GM23338 (cell line): ENCODE measurements around the gene RCOR3. TPM values are rescaled to one million over a fixed set of nuclear protein-coding genes. Genes with fewer than 3 reads are reported as not detected.

Experiments
- ATAC-seq: fragments of 200-7000 bp; cut with Tn5 transposase; 3 replicates; pipeline ENCODE4 v1.9.1; 2020
- DNase-seq: peaks from one replicate; pipeline ENCODE4 v3.0.0-alpha.2; 2015; ENCODE audit warnings: low spot score
- H2AFZ ChIP-seq: fragments of 200-600 bp; sonication (generic); 2 replicates; pipeline ENCODE4 v1.8.0; 2016; ENCODE audit warnings: antibody characterized with exemption, mild to moderate bottlenecking, moderate library complexity
- H3F3A ChIP-seq: fragments of 200-600 bp; sonication (generic); replicated peaks from 2 replicates; pipeline ENCODE4 v1.8.0; 2017; ENCODE audit warnings: antibody characterized with exemption, mixed run types, low read depth
- H3K27ac ChIP-seq: fragments of 200-600 bp; sonication (generic); 2 replicates; pipeline ENCODE4 v1.6.1; 2016; ENCODE audit warnings: low read depth
- H3K27me3 ChIP-seq: fragments of 200-600 bp; sonication (generic); 2 replicates; pipeline ENCODE4 v1.8.0; 2016; ENCODE audit warnings: mild to moderate bottlenecking, mixed run types, moderate library complexity; ENCODE audit not compliant: insufficient read depth
- H3K36me3 ChIP-seq: fragments of 200-600 bp; sonication (generic); 2 replicates; pipeline ENCODE4 v1.8.0; 2016; ENCODE audit warnings: mild to moderate bottlenecking; ENCODE audit not compliant: insufficient read depth
- H3K4me1 ChIP-seq: fragments of 200-600 bp; sonication (generic); 2 replicates; pipeline ENCODE4 v1.8.0; 2016; ENCODE audit warnings: mild to moderate bottlenecking, moderate library complexity; ENCODE audit not compliant: insufficient read depth
- H3K4me2 ChIP-seq: fragments of 200-600 bp; sonication (generic); 2 replicates; pipeline ENCODE4 v1.7.1; 2017; ENCODE audit warnings: mixed run types
- H3K4me3 ChIP-seq: fragments of 200-600 bp; sonication (generic); 2 replicates; pipeline ENCODE4 v1.6.1; 2016; ENCODE audit warnings: mixed run types
- H3K79me2 ChIP-seq: fragments of 200-600 bp; sonication (generic); replicated peaks from 2 replicates; pipeline ENCODE4 v1.8.0; 2017; ENCODE audit warnings: mild to moderate bottlenecking; ENCODE audit not compliant: insufficient read depth
- H3K9me2 ChIP-seq: fragments of 200-600 bp; sonication (generic); 2 replicates; pipeline ENCODE4 v1.8.0; 2017; ENCODE audit not compliant: insufficient read depth
- H4K20me1 ChIP-seq: fragments of 200-600 bp; sonication (generic); replicated peaks from 2 replicates; pipeline ENCODE4 v1.8.0; 2017; ENCODE audit warnings: mild to moderate bottlenecking; ENCODE audit not compliant: insufficient read depth
- H3K27ac Mint-ChIP-seq: 2 replicates; pipeline ENCODE4 v1.8.0; 2020; ENCODE audit warnings: inconsistent platforms, mild to moderate bottlenecking, moderate library complexity, mixed read lengths
- H3K27me3 Mint-ChIP-seq: 3 replicates; pipeline ENCODE4 v1.8.0; 2022; ENCODE audit warnings: low read depth, mild to moderate bottlenecking, moderate library complexity, mixed read lengths, inconsistent platforms; ENCODE audit not compliant: insufficient read depth, poor library complexity
- H3K36me3 Mint-ChIP-seq: 3 replicates; pipeline ENCODE4 v1.8.0; 2021; ENCODE audit warnings: low read depth, mild to moderate bottlenecking, inconsistent platforms, moderate library complexity, mixed read lengths
- H3K4me1 Mint-ChIP-seq: 3 replicates; pipeline ENCODE4 v1.8.0; 2020; ENCODE audit warnings: mild to moderate bottlenecking, inconsistent platforms, mixed read lengths
- H3K4me3 Mint-ChIP-seq: 3 replicates; pipeline ENCODE4 v1.8.0; 2021; ENCODE audit warnings: moderate library complexity, mild to moderate bottlenecking, inconsistent platforms, mixed read lengths
- H3K9me3 Mint-ChIP-seq: 3 replicates; pipeline ENCODE4 v1.8.0; 2020; ENCODE audit warnings: moderate library complexity, mild to moderate bottlenecking, inconsistent platforms, mixed read lengths
- EZH2 ChIP-seq: fragments of 200-600 bp; sonication (generic); IDR thresholded peaks from one replicate; pipeline ENCODE4 v1.8.0; 2017; ENCODE audit warnings: antibody characterized with exemption, mild to moderate bottlenecking, low read depth; ENCODE audit not compliant: unreplicated experiment
- EZH2phosphoT487 ChIP-seq: fragments of 200-600 bp; sonication (generic); IDR thresholded peaks from one replicate; pipeline ENCODE4 v1.8.1; 2018; ENCODE audit warnings: antibody characterized with exemption; ENCODE audit not compliant: unreplicated experiment
- JUNB ChIP-seq: IDR thresholded peaks from one replicate; pipeline ENCODE4 v1.6.1; 2016; ENCODE audit warnings: antibody characterized with exemption; ENCODE audit not compliant: unreplicated experiment
- NANOG ChIP-seq: IDR thresholded peaks from 2 replicates; pipeline ENCODE4 v1.6.1; 2016; ENCODE audit warnings: antibody characterized with exemption, borderline replicate concordance
- STAT1 ChIP-seq: IDR thresholded peaks from one replicate; pipeline ENCODE4 v1.6.1; 2016; ENCODE audit warnings: antibody characterized with exemption; ENCODE audit not compliant: unreplicated experiment
- ZNF114 ChIP-seq: fragments of 250-450 bp; sonication (Bioruptor Pico); IDR thresholded peaks from 2 replicates; pipeline ENCODE4 v1.5.0; 2020; ENCODE audit warnings: mild to moderate bottlenecking, moderate library complexity
- ZNF331 ChIP-seq: fragments of 250-450 bp; sonication (Bioruptor Pico); IDR thresholded peaks from 2 replicates; pipeline ENCODE4 v1.5.0; 2020; ENCODE audit warnings: low read depth, mild to moderate bottlenecking, moderate library complexity
- polyA plus RNA-seq: library from polyadenylated mRNA; unstranded; fragments of >200 nt; fragmentation: Nextera tagmentation; extraction: Ambion mirVana; gene quantifications from 2 replicates; pipeline ENCODE4 v1.2.1, GENCODE V29; 2016
- total RNA-seq: library from RNA; depleted of rRNA; stranded (reverse); fragments of >200 nt; shearing (Covaris generic); gene quantifications from 2 replicates; pipeline ENCODE4 v1.2.3, GENCODE V29; 2014
- TF ChIP-seq, protein P1 (sequence below): IDR thresholded peaks from one replicate; pipeline ENCODE4 v1.6.1; 2018; ENCODE audit warnings: antibody characterized with exemption; ENCODE audit not compliant: unreplicated experiment
- TF ChIP-seq, protein P2 (sequence below): IDR thresholded peaks from 2 replicates; pipeline ENCODE4 v1.6.1; 2016; ENCODE audit warnings: antibody characterized with exemption
- TF ChIP-seq, protein P3 (sequence below), 2 experiments: fragments of 200-600 bp in 1 of 2; sonication (generic) in 1 of 2; conservative IDR thresholded peaks; 2 replicates each; pipeline versions ENCODE4 v1.5.1 to v1.6.1; 2016 to 2017; ENCODE audit warnings: antibody characterized with exemption in 2 of 2, low read depth in 2 of 2, mild to moderate bottlenecking in 2 of 2, moderate library complexity in 1 of 2
- TF ChIP-seq, protein P4 (sequence below): fragments of 250-450 bp; sonication (Bioruptor Pico); IDR thresholded peaks from 2 replicates; pipeline ENCODE4 v1.5.0; 2020; ENCODE audit warnings: mild to moderate bottlenecking, moderate library complexity

RCOR3 gene
- total and polyA plus RNA-seq, 2 experiments from 2014 or later, result 19.4 to 26.2 TPM

DNA sequence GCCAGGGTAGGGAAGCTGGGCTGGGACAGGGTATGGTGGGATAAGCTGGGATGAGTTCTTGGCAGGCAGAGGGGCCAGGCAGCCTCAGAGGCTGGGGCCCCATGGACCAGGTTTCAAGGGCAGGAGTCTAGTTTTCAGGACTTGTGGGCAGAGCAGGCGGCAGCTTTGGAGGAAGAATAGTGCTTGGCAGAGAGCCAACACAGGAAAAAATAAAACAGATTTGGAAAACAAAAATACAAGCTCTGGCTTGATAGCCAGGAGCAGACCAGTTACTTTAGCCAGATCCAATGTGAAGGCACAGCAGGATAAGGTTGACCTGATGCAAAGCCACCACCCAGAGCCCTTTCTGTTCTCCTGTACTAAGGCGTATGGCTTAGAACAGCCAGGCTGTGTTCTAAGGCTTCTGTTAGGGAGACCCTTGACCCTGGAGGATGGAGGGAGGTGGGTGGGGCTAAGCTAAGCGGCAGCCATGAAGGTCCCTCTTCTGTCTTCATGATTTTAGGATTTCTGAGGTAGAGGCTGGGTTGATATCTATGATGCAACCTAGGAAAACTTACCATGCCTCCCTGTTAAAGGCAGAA is 73.0 kb downstream of the RCOR3 start:
- DNase-seq (no peak), ATAC-seq (no peak)
- TF ChIP-seq NANOG, result no peak
- no peak for TF ChIP-seq ZNF114
- no peak for TF ChIP-seq ZNF331
- TF ChIP-seq, protein P1, sequence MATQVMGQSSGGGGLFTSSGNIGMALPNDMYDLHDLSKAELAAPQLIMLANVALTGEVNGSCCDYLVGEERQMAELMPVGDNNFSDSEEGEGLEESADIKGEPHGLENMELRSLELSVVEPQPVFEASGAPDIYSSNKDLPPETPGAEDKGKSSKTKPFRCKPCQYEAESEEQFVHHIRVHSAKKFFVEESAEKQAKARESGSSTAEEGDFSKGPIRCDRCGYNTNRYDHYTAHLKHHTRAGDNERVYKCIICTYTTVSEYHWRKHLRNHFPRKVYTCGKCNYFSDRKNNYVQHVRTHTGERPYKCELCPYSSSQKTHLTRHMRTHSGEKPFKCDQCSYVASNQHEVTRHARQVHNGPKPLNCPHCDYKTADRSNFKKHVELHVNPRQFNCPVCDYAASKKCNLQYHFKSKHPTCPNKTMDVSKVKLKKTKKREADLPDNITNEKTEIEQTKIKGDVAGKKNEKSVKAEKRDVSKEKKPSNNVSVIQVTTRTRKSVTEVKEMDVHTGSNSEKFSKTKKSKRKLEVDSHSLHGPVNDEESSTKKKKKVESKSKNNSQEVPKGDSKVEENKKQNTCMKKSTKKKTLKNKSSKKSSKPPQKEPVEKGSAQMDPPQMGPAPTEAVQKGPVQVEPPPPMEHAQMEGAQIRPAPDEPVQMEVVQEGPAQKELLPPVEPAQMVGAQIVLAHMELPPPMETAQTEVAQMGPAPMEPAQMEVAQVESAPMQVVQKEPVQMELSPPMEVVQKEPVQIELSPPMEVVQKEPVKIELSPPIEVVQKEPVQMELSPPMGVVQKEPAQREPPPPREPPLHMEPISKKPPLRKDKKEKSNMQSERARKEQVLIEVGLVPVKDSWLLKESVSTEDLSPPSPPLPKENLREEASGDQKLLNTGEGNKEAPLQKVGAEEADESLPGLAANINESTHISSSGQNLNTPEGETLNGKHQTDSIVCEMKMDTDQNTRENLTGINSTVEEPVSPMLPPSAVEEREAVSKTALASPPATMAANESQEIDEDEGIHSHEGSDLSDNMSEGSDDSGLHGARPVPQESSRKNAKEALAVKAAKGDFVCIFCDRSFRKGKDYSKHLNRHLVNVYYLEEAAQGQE, result no peak
- TF ChIP-seq, protein P2, sequence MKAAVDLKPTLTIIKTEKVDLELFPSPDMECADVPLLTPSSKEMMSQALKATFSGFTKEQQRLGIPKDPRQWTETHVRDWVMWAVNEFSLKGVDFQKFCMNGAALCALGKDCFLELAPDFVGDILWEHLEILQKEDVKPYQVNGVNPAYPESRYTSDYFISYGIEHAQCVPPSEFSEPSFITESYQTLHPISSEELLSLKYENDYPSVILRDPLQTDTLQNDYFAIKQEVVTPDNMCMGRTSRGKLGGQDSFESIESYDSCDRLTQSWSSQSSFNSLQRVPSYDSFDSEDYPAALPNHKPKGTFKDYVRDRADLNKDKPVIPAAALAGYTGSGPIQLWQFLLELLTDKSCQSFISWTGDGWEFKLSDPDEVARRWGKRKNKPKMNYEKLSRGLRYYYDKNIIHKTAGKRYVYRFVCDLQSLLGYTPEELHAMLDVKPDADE, result no peak
- TF ChIP-seq, protein P3, sequence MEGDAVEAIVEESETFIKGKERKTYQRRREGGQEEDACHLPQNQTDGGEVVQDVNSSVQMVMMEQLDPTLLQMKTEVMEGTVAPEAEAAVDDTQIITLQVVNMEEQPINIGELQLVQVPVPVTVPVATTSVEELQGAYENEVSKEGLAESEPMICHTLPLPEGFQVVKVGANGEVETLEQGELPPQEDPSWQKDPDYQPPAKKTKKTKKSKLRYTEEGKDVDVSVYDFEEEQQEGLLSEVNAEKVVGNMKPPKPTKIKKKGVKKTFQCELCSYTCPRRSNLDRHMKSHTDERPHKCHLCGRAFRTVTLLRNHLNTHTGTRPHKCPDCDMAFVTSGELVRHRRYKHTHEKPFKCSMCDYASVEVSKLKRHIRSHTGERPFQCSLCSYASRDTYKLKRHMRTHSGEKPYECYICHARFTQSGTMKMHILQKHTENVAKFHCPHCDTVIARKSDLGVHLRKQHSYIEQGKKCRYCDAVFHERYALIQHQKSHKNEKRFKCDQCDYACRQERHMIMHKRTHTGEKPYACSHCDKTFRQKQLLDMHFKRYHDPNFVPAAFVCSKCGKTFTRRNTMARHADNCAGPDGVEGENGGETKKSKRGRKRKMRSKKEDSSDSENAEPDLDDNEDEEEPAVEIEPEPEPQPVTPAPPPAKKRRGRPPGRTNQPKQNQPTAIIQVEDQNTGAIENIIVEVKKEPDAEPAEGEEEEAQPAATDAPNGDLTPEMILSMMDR (conservative IDR thresholded peaks at IDR 0.05; ENCODE audit: low read depth in 2 of 2), result no peak
- TF ChIP-seq, protein P4, sequence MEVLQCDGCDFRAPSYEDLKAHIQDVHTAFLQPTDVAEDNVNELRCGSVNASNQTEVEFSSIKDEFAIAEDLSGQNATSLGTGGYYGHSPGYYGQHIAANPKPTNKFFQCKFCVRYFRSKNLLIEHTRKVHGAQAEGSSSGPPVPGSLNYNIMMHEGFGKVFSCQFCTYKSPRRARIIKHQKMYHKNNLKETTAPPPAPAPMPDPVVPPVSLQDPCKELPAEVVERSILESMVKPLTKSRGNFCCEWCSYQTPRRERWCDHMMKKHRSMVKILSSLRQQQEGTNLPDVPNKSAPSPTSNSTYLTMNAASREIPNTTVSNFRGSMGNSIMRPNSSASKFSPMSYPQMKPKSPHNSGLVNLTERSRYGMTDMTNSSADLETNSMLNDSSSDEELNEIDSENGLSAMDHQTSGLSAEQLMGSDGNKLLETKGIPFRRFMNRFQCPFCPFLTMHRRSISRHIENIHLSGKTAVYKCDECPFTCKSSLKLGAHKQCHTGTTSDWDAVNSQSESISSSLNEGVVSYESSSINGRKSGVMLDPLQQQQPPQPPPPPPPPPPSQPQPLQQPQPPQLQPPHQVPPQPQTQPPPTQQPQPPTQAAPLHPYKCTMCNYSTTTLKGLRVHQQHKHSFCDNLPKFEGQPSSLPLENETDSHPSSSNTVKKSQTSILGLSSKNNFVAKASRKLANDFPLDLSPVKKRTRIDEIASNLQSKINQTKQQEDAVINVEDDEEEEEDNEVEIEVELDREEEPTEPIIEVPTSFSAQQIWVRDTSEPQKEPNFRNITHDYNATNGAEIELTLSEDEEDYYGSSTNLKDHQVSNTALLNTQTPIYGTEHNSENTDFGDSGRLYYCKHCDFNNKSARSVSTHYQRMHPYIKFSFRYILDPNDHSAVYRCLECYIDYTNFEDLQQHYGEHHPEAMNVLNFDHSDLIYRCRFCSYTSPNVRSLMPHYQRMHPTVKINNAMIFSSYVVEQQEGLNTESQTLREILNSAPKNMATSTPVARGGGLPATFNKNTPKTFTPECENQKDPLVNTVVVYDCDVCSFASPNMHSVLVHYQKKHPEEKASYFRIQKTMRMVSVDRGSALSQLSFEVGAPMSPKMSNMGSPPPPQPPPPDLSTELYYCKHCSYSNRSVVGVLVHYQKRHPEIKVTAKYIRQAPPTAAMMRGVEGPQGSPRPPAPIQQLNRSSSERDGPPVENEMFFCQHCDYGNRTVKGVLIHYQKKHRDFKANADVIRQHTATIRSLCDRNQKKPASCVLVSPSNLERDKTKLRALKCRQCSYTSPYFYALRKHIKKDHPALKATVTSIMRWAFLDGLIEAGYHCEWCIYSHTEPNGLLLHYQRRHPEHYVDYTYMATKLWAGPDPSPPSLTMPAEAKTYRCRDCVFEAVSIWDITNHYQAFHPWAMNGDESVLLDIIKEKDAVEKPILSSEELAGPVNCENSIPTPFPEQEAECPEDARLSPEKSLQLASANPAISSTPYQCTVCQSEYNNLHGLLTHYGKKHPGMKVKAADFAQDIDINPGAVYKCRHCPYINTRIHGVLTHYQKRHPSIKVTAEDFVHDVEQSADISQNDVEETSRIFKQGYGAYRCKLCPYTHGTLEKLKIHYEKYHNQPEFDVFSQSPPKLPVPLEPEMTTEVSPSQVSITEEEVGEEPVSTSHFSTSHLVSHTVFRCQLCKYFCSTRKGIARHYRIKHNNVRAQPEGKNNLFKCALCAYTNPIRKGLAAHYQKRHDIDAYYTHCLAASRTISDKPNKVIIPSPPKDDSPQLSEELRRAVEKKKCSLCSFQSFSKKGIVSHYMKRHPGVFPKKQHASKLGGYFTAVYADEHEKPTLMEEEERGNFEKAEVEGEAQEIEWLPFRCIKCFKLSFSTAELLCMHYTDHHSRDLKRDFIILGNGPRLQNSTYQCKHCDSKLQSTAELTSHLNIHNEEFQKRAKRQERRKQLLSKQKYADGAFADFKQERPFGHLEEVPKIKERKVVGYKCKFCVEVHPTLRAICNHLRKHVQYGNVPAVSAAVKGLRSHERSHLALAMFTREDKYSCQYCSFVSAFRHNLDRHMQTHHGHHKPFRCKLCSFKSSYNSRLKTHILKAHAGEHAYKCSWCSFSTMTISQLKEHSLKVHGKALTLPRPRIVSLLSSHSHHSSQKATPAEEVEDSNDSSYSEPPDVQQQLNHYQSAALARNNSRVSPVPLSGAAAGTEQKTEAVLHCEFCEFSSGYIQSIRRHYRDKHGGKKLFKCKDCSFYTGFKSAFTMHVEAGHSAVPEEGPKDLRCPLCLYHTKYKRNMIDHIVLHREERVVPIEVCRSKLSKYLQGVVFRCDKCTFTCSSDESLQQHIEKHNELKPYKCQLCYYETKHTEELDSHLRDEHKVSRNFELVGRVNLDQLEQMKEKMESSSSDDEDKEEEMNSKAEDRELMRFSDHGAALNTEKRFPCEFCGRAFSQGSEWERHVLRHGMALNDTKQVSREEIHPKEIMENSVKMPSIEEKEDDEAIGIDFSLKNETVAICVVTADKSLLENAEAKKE, result no peak
- no peak for TF ChIP-seq JUNB
- no peak for TF ChIP-seq STAT1
- no peak for TF ChIP-seq EZH2phosphoT487
- no peak for TF ChIP-seq EZH2
- Mint-ChIP-seq H3K4me3 (no peak overlapping the region), H3K27me3 (peaks cover 7% of the 10 kb centered on the region), H3K27ac (no peak overlapping the region; the same call in 1 of the 2 replicates), H3K4me1 (peaks cover 63% of the 10 kb centered on the region), H3K36me3 (peaks cover 9% of the 10 kb centered on the region), H3K9me3 (no peaks in the 10 kb centered on the region)
- H3K27me3 ChIP-seq, result peaks cover 10% of the 10 kb centered on the region
- H3K4me1 ChIP-seq, result peaks cover 38% of the 10 kb centered on the region
- no peaks in the 10 kb centered on the region for H3K36me3 ChIP-seq
- H3K4me3 ChIP-seq, result no peak overlapping the region
- no peaks in the 10 kb centered on the region for H3K9me2 ChIP-seq
- H2AFZ ChIP-seq, result no peak overlapping the region
- H3K27ac ChIP-seq, result no peak overlapping the region
- H3F3A ChIP-seq, result no peaks in the 10 kb centered on the region
- no peak overlapping the region; the same call in 1 of the 2 replicates for H3K4me2 ChIP-seq
- peaks cover 76% of the 10 kb centered on the region for H3K79me2 ChIP-seq
- H4K20me1 ChIP-seq, result no peaks in the 10 kb centered on the region; the same call in 1 of the 2 replicates
